HCT116 (cell line): Measurements from ENCODE around the gene SOD3. TPM values are rescaled to one million over a fixed set of nuclear protein-coding genes. Genes with fewer than 3 reads are reported as not detected.

Experiments used
- ATAC-seq: fragments of 200-7000 bp; cut with Tn5 transposase; 2 replicates; pipeline ENCODE4 v1.9.1; 2020; ENCODE audit warnings: mild to moderate bottlenecking, moderate library complexity
- BruUV-seq: library from RNA; stranded (reverse); fragments of 400-500 nt; replicated peaks from 2 replicates; lab custom pipeline; 2021; lab: Mats Ljungman, UMichigan
- CTCF ChIA-PET: fragments of 300-600 bp; sonication (Branson Sonifier 250); formaldehyde crosslinking; loops from one replicate; lab custom pipeline; 2021; ENCODE audit warnings: antibody characterized with exemption; lab: Charles Lee
- POLR2A ChIA-PET: fragments of 300-600, 350-600 bp; sonication (Branson Sonifier 250); formaldehyde crosslinking; loops from one replicate; lab custom pipeline; 2021; ENCODE audit warnings: antibody characterized with exemption; lab: Charles Lee
- RAD21 ChIA-PET, 2 experiments: fragments of 300-600 bp; sonication (Branson Sonifier 250); formaldehyde crosslinking; loops; one replicate each; lab custom pipeline; 2023; ENCODE audit warnings: low total read pairs in 2 of 2; ENCODE audit not compliant: uncharacterized antibody in 2 of 2, unreplicated experiment in 2 of 2, low non-redundant PET in 1 of 2; lab: Charles Lee
- DNase-seq: peaks from one replicate; pipeline ENCODE4 v3.0.0-alpha.2; 2010; ENCODE audit warnings: low read depth, low spot score
- H2AFZ ChIP-seq: fragments of 200-600 bp; shearing (Covaris generic), sonication (generic); 2 replicates; pipeline ENCODE4 v1.6.1; 2017; ENCODE audit warnings: low read depth, mixed run types, mixed read lengths, antibody characterized with exemption, low read length; ENCODE audit not compliant: poor library complexity, severe bottlenecking
- H3K27ac ChIP-seq: 2 replicates; pipeline ENCODE4 v1.5.1; 2012; ENCODE audit warnings: low read depth, low read length
- H3K27me3 ChIP-seq: fragments of 200-600 bp; sonication (generic); 2 replicates; pipeline ENCODE4 v1.6.1; 2016; ENCODE audit warnings: mixed run types, low read length, mixed read lengths; ENCODE audit not compliant: insufficient read depth
- H3K36me3 ChIP-seq, 2 experiments: fragments of 200-500 bp in 1 of 2; fragments of 200-600 bp in 1 of 2; sonication (Bioruptor generic) in 1 of 2; sonication (generic) in 1 of 2; 2 replicates each; pipeline versions ENCODE4 v1.5.1 to v1.6.1; 2014 to 2016; ENCODE audit warnings: low read length in 2 of 2, inconsistent platforms in 1 of 2, mixed read lengths in 1 of 2, mixed run types in 1 of 2; ENCODE audit not compliant: insufficient read depth in 2 of 2, control insufficient read depth in 1 of 2
- H3K4me1 ChIP-seq, 2 experiments: fragments of 200-600 bp in 1 of 2; sonication (generic) in 1 of 2; 2 replicates each; pipeline versions ENCODE4 v1.5.1 to v1.6.1; 2012 to 2017; ENCODE audit warnings: low read length in 2 of 2, inconsistent platforms in 1 of 2, mild to moderate bottlenecking in 1 of 2, mixed read lengths in 1 of 2, mixed run types in 1 of 2, moderate library complexity in 1 of 2; ENCODE audit not compliant: insufficient read depth in 2 of 2, control insufficient read depth in 1 of 2
- H3K4me2 ChIP-seq: fragments of 200-600 bp; sonication (generic); 2 replicates; pipeline ENCODE4 v1.6.1; 2017; ENCODE audit warnings: mixed run types, low read length, mixed read lengths
- H3K4me3 ChIP-seq, 2 experiments: fragments of 200-600 bp in 1 of 2; sonication (generic) in 1 of 2; replicated peaks in 1 of 2; 2 replicates each; pipeline ENCODE4 v1.5.1; 2011 to 2016; ENCODE audit warnings: low read length in 2 of 2, control low read depth in 1 of 2, low read depth in 1 of 2, mild to moderate bottlenecking in 1 of 2, mixed read lengths in 1 of 2, mixed run types in 1 of 2
- H3K79me2 ChIP-seq: fragments of 200-600 bp; sonication (generic); 2 replicates; pipeline ENCODE4 v1.6.1; 2017; ENCODE audit warnings: mild to moderate bottlenecking, mixed run types, low read length, moderate library complexity, mixed read lengths; ENCODE audit not compliant: insufficient read depth
- H3K9ac ChIP-seq: fragments of 200-600 bp; sonication (generic); 2 replicates; pipeline ENCODE4 v1.6.1; 2016; ENCODE audit warnings: low read length, mixed read lengths
- H3K9me2 ChIP-seq: fragments of 200-600 bp; sonication (generic), shearing (Covaris generic); 2 replicates; pipeline ENCODE4 v1.6.1; 2017; ENCODE audit warnings: mixed run types, mild to moderate bottlenecking, moderate library complexity; ENCODE audit not compliant: insufficient read depth
- H3K9me3 ChIP-seq, 2 experiments: fragments of 200-500 bp in 1 of 2; fragments of 200-600 bp in 1 of 2; sonication (Bioruptor generic) in 1 of 2; sonication (generic) in 1 of 2; 2 replicates each; pipeline ENCODE4 v1.6.1; 2014 to 2017; ENCODE audit warnings: low read length in 2 of 2, mixed read lengths in 2 of 2, inconsistent platforms in 1 of 2, low read depth in 1 of 2, mild to moderate bottlenecking in 1 of 2, mixed run types in 1 of 2, moderate library complexity in 1 of 2; ENCODE audit not compliant: control insufficient read depth in 1 of 2, insufficient read depth in 1 of 2
- H4K20me1 ChIP-seq: fragments of 200-600 bp; sonication (generic), shearing (Covaris generic); 2 replicates; pipeline ENCODE4 v1.6.1; 2017; ENCODE audit warnings: mixed run types, mild to moderate bottlenecking, moderate library complexity; ENCODE audit not compliant: insufficient read depth
- CEBPB ChIP-seq: IDR thresholded peaks from 2 replicates; pipeline ENCODE4 v1.6.1; 2012; ENCODE audit warnings: low read depth
- CTCF ChIP-seq, 3 experiments: fragments of 200-600 bp in 1 of 3; sonication (generic) in 1 of 3; IDR thresholded peaks in 2 of 3; conservative IDR thresholded peaks in 1 of 3; 2 replicates each; pipeline ENCODE4 v1.5.1; 2012 to 2017; ENCODE audit warnings: low read depth in 2 of 3, low read length in 2 of 3, antibody characterized with exemption in 1 of 3, borderline replicate concordance in 1 of 3, control low read depth in 1 of 3, mild to moderate bottlenecking in 1 of 3, mixed read lengths in 1 of 3, mixed run types in 1 of 3, moderate library complexity in 1 of 3; ENCODE audit not compliant: insufficient read depth in 1 of 3
- ELF1 ChIP-seq: IDR thresholded peaks from 2 replicates; pipeline ENCODE4 v1.6.1; 2012; ENCODE audit warnings: low read depth, borderline replicate concordance
- EZH2 ChIP-seq: fragments of 200-600 bp; sonication (generic); IDR thresholded peaks from 2 replicates; pipeline ENCODE4 v1.6.1; 2017; ENCODE audit warnings: antibody characterized with exemption, mixed run types
- EZH2phosphoT487 ChIP-seq: fragments of 200-600 bp; IDR thresholded peaks from 2 replicates; pipeline ENCODE4 v1.6.1; 2018; ENCODE audit warnings: antibody characterized with exemption, borderline replicate concordance
- FOSL1 ChIP-seq: IDR thresholded peaks from 2 replicates; pipeline ENCODE4 v1.6.1; 2012; ENCODE audit warnings: low read depth
- JUND ChIP-seq: IDR thresholded peaks from 2 replicates; pipeline ENCODE4 v1.6.1; 2012
- POLR2AphosphoS5 ChIP-seq: IDR thresholded peaks from 2 replicates; pipeline ENCODE4 v1.6.1; 2011; ENCODE audit warnings: mild to moderate bottlenecking, low read depth, low read length, moderate library complexity
- RAD21 ChIP-seq: IDR thresholded peaks from 2 replicates; pipeline ENCODE4 v1.6.1; 2012; ENCODE audit warnings: low read depth, mild to moderate bottlenecking
- REST ChIP-seq: IDR thresholded peaks from 2 replicates; pipeline ENCODE4 v1.6.1; 2012; ENCODE audit warnings: low read depth
- SIN3A ChIP-seq: IDR thresholded peaks from 2 replicates; pipeline ENCODE4 v1.6.1; 2012; ENCODE audit warnings: low read depth
- SP1 ChIP-seq: IDR thresholded peaks from 2 replicates; pipeline ENCODE4 v1.6.1; 2012; ENCODE audit warnings: low read depth
- SRF ChIP-seq: IDR thresholded peaks from 2 replicates; pipeline ENCODE4 v1.6.1; 2012; ENCODE audit warnings: low read depth
- YY1 ChIP-seq: IDR thresholded peaks from 2 replicates; pipeline ENCODE4 v1.6.1; 2011; ENCODE audit warnings: low read length, low read depth, moderate library complexity, mild to moderate bottlenecking; ENCODE audit not compliant: insufficient replicate concordance; ENCODE audit errors: extremely low read depth
- ZBTB33 ChIP-seq: IDR thresholded peaks from 2 replicates; pipeline ENCODE4 v1.6.1; 2011; ENCODE audit warnings: mild to moderate bottlenecking, low read length, moderate library complexity; ENCODE audit not compliant: insufficient replicate concordance; ENCODE audit errors: extremely low read depth
- ZNF274 ChIP-seq: fragments of 200-500 bp; sonication (Bioruptor generic); IDR thresholded peaks from 2 replicates; pipeline ENCODE4 v1.6.1; 2014; ENCODE audit warnings: mild to moderate bottlenecking, low read depth, low read length, inconsistent platforms
- intact Hi-C: fragments of 100-400 bp; cut with micrococcal nuclease; formaldehyde crosslinking; loops from 2 replicates; pipeline ENCODE4 v1.10.0; 2022
- total RNA-seq: library from RNA; stranded (reverse); gene quantifications from one replicate; pipeline ENCODE4 v1.2.1, GENCODE V29; 2021; ENCODE audit not compliant: unreplicated experiment
- TF ChIP-seq, protein P1 (sequence below): IDR thresholded peaks from 2 replicates; pipeline ENCODE4 v1.6.1; 2012

The SOD3 gene
- total RNA-seq, 1 experiment from 2014 or later = 0.25 TPM

GRCh38 chr4:24798036-24798610, 2.8 kb downstream of the SOD3 start:
- no peaks in the 10 kb centered on the region for H3K79me2 ChIP-seq
- H3K27ac ChIP-seq = no peak overlapping the region
- DNase-seq = no peak
- no peaks in the 10 kb centered on the region for H3K9me2 ChIP-seq
- TF ChIP-seq FOSL1 (no peak), SIN3A (no peak), SP1 (no peak), JUND (no peak), EZH2 (no peak), SRF (no peak), CTCF (IDR thresholded peaks at IDR 0.05 in 2 of 3, conservative IDR thresholded peaks at IDR 0.05 in 1 of 3; ENCODE audit: borderline replicate concordance in 1 of 3, insufficient read depth in 1 of 3, low read depth in 2 of 3, low read length in 2 of 3) (no peak), ZNF274 (no peak), CEBPB (no peak), ZBTB33 (no peak), ELF1 (no peak), EZH2phosphoT487 (no peak), RAD21 (no peak), REST (no peak), YY1 (no peak), POLR2AphosphoS5 (no peak)
- TF ChIP-seq, protein P1, sequence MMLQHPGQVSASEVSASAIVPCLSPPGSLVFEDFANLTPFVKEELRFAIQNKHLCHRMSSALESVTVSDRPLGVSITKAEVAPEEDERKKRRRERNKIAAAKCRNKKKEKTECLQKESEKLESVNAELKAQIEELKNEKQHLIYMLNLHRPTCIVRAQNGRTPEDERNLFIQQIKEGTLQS = no peak
- TF ChIP-seq, all 23 proteins: peak for 0
- H3K36me3 ChIP-seq = no peaks in the 10 kb centered on the region
- RAD21 ChIA-PET = no interaction called here
- H3K4me3 ChIP-seq = no peak overlapping the region
- POLR2A ChIA-PET = no interaction called here
- no peak overlapping the region for H3K9ac ChIP-seq
- no peak overlapping the region for H3K4me2 ChIP-seq
- no peak for ATAC-seq
- no TSS peak for BruUV-seq
- no peak overlapping the region for H2AFZ ChIP-seq
- peaks cover 26% of the 10 kb centered on the region; the same call in 1 of the 2 replicates for H3K27me3 ChIP-seq
- no peaks in the 10 kb centered on the region for H4K20me1 ChIP-seq
- CTCF ChIA-PET = no interaction called here
- intact Hi-C loops = loop anchor here (10.0 kb wide), 1 partner anchor 313 kb away; no protein-coding TSS in a partner anchor
- H3K4me1 ChIP-seq = no peaks in the 10 kb centered on the region
- H3K9me3 ChIP-seq = no peaks in the 10 kb centered on the region
